AG09309 (cell line): ENCODE measurements around the gene LIN52.

Source experiments
- DNase-seq: peaks from one replicate; pipeline ENCODE4 v3.0.0-alpha.2; 2010; ENCODE audit warnings: low read depth
- H3K4me3 ChIP-seq: 2 replicates; pipeline ENCODE4 v1.5.1; 2011; ENCODE audit warnings: mild to moderate bottlenecking, low read depth, low read length, moderate library complexity; ENCODE audit not compliant: control insufficient read depth
- TF ChIP-seq, protein P1 (sequence below): IDR thresholded peaks from 2 replicates; pipeline ENCODE4 v1.5.1; 2011; ENCODE audit warnings: mild to moderate bottlenecking, low read depth, low read length, inconsistent platforms; ENCODE audit not compliant: insufficient read depth, control insufficient read depth; ENCODE audit errors: missing control alignments

Gene LIN52

DNA sequence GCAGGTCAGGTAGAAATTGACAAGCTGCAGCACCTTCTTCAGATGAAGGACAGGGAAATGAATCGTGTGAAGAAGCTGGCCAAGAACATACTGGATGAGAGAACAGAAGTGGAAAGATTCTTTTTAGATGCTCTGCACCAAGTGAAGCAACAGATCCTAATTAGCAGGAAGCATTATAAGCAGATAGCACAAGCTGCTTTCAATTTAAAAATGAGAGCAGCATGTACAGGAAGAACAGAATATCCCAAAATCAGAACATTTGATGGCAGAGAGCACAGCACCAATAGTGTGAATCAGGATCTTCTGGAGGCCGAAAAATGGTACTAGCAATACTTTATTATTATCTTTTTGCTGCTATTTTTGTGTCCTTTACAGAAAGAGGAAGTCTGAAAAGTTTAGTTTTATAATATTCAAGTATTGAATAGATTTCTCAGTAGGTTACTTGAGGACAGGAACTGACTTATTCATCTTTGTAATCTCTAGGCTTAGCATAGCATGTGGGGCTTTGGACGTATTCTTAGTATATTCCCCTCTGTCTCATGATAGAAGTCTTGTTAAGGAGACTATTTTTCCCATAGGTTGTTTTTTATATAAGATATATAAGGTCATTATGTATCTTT lies 34.8 kb upstream of the LIN52 start:
- no peak overlapping the region for H3K4me3 ChIP-seq
- DNase-seq: no peak
- TF ChIP-seq, protein P1, sequence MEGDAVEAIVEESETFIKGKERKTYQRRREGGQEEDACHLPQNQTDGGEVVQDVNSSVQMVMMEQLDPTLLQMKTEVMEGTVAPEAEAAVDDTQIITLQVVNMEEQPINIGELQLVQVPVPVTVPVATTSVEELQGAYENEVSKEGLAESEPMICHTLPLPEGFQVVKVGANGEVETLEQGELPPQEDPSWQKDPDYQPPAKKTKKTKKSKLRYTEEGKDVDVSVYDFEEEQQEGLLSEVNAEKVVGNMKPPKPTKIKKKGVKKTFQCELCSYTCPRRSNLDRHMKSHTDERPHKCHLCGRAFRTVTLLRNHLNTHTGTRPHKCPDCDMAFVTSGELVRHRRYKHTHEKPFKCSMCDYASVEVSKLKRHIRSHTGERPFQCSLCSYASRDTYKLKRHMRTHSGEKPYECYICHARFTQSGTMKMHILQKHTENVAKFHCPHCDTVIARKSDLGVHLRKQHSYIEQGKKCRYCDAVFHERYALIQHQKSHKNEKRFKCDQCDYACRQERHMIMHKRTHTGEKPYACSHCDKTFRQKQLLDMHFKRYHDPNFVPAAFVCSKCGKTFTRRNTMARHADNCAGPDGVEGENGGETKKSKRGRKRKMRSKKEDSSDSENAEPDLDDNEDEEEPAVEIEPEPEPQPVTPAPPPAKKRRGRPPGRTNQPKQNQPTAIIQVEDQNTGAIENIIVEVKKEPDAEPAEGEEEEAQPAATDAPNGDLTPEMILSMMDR: no peak

DNA sequence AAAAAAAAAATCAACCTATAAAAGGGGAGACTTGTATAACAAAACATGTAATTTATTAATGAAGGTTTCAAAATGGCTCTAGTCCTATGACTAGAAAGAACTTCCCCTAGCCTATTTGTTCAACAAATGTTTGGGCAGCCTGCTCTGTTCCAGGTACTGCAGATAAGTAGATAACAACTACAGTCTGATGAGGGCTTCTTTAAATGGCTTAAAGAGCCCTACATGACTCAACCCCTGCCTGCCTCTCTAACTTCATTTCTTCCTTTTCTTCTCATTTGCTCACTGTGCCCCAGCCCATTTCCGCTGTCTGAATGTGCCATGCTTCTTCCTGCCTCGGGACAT lies 22.0 kb upstream of the LIN52 start:
- TF ChIP-seq, protein P1: no peak
- H3K4me3 ChIP-seq: no peak overlapping the region
- DNase-seq: no peak

DNA sequence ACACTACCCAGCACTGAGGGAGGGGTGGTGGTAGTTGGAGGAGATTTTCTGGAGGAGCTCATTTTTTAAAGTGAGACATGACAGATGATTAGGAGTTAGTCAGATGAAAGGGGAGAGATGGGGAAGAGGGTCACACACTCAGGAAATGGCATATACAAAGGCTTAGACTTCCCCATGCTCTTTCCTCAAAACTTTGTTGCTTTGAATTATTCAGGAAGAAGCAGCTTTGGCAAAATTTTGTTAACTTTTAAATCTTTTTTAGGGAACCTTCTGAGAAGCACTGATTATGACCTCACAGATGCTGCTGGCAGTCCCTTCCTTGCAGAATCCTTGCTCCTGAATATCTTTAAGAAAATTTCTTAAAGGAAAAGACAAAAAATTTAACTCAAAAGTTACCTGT lies 20.3 kb upstream of the LIN52 start:
- H3K4me3 ChIP-seq: no peak overlapping the region
- TF ChIP-seq, protein P1: no peak

DNA sequence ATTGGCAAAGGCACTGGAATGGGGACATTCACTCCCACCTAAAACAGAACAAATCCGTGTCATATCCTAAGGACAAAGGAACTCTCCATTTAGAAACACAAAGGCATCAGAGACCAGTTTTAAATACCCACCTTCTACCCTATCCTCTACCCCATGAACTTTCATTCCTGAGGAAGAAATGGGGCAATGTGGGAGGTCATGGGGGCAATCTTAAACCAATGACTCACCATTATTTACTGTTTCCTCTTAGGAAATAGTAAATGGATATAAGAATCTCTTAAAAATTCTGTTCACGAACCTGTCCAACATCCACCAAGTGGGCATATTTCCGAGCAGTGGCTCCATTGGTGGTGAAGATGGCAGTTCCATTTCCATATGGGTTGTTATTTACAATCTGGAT lies 19.9 kb upstream of the LIN52 start:
- TF ChIP-seq, protein P1: no peak
- DNase-seq: no peak
- H3K4me3 ChIP-seq: no peak overlapping the region

More for the DNA sequence above, 20.3 kb upstream of the LIN52 start:
- no peak for DNase-seq

DNA sequence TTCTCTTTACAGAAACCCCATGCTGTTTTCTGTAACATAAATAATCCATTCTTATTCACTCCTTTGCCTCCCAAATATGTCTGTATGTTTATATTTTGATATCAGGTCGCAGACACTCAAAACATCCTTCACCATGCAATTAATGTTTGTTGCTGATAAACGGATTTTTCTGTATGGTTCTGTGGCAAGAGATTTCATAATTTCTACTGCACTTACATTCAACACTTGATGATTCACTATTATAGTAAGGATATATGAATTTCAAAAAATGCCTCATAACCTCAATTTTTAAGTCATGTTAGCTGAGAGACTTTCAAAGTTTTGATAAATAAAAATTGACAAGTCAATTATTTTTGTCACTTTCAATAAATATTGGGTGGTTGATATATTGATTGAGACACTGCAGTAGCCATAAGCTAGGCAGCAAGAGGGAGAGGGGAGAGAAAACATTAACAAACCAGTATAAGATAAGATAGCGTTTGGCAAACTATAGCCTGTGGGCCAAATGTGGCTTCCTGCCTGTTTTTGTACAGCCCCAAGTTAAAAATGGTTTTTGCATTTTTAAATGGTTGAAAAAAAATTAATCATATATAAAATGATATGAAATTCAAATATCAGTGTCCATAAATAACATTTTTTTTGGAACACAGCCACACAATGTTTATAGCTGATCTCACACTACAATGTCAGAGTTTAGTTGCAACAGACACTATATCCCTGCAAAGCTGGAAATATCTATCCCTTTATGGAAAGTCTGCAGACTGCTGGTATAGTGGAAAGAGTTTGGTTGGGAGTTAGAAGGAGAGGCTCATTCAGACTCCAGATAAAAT lies 18.8 kb upstream of the LIN52 start:
- no peak overlapping the region for H3K4me3 ChIP-seq
- TF ChIP-seq, protein P1: no peak
- DNase-seq: no peak

DNA sequence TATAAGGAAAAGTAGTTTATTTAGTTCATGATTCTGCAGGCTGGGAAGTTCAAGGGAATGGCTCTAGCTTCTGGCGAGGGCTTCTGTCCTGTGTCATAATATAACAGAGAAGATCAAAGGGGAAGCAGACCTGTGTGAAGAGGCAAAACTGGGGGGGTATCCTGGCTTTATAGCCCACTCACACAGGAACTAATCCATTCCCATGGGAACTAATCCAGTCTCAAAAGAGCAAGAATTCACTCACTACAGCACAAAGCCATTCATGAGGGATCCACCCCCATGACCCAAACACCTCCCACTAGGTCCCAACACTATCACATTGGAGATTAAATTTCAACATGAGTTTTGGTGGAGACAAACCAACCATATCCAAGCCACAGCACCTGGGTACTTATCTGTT lies 7.4 kb upstream of the LIN52 start:
- TF ChIP-seq, protein P1: no peak
- no peak for DNase-seq
- no peak overlapping the region for H3K4me3 ChIP-seq
